ENCODE data around the gene CIROP.

The CIROP gene

DNA sequence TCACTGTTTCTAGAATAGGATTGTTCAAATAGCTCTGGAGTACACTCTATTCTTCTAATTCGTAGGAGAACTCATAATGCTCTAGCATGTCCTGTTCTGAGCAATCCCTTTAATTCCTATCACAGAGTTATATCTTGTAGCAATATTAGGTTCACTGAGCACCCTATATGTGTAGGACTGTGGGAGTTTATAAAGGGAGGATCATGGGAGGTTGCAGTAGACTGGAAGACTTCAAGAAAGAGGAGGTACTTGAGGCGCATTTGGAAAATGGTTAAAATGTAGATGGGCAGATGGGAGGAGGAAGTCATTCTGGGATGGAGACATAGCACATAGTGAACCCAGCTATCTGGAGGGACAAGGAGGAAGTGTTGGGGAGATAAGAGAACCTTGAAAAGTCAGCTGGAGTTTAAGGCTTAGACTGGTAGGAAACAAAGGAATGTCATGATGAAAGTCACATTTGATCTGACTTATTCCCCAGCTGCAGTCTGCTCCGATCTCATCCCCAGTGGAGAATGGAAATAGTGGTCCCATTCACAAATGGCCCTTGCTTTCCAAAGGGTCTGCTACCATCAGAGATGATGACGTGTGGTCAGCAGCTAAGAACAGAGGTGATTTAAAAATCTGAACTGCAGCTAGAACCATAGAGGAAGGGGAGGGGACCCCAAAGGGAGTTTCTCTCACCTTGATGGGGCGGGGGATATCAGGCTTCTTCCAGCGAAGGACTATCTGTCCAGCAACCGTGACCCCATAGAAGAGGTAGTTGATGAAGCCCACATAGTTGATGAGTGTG lies 24.4 kb upstream of the CIROP start:
- H3K4me3 ChIP-seq (replicated peaks; ENCODE audit: low read depth, low read length) = no peak overlapping the region
- H3K27me3 ChIP-seq (replicated peaks; ENCODE audit: control insufficient read depth, insufficient read depth, low read length) = no peaks in the 10 kb centered on the region; the same call in 1 of the 2 replicates
- TF ChIP-seq, protein P1, sequence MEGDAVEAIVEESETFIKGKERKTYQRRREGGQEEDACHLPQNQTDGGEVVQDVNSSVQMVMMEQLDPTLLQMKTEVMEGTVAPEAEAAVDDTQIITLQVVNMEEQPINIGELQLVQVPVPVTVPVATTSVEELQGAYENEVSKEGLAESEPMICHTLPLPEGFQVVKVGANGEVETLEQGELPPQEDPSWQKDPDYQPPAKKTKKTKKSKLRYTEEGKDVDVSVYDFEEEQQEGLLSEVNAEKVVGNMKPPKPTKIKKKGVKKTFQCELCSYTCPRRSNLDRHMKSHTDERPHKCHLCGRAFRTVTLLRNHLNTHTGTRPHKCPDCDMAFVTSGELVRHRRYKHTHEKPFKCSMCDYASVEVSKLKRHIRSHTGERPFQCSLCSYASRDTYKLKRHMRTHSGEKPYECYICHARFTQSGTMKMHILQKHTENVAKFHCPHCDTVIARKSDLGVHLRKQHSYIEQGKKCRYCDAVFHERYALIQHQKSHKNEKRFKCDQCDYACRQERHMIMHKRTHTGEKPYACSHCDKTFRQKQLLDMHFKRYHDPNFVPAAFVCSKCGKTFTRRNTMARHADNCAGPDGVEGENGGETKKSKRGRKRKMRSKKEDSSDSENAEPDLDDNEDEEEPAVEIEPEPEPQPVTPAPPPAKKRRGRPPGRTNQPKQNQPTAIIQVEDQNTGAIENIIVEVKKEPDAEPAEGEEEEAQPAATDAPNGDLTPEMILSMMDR (IDR thresholded peaks at IDR 0.05; ENCODE audit: insufficient read depth, low read length, poor library complexity, severe bottlenecking) = no peak
- no peak for DNase-seq (ENCODE audit: extremely low read depth, insufficient read length)
- no peaks in the 10 kb centered on the region for H3K36me3 ChIP-seq (ENCODE audit: control insufficient read depth, insufficient read depth, low read length)

DNA sequence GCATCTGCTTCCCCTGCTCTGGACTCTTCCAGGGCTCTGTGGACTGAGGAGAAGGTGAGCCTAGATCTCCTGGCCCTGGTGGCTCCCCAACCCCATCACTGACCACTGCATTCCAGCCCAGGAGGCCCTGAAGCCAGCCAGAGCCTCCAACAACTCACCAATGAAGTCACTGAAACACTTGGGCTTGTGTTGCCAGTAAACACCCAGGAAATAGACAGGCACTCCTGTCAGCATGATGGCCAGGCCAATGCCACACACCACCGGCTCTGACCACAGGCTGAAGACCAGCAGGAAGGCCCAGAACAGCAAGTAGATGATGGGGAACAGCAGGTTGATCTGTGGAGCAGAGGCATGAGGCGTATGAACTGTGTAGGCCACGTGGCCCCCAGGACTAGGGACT lies 23.1 kb upstream of the CIROP start:
- Histone ChIP-seq H3K27me3 (replicated peaks; ENCODE audit: control insufficient read depth, insufficient read depth, low read length) (no peaks in the 10 kb centered on the region; the same call in 1 of the 2 replicates), H3K36me3 (ENCODE audit: control insufficient read depth, insufficient read depth, low read length) (no peaks in the 10 kb centered on the region), H3K4me3 (replicated peaks; ENCODE audit: low read depth, low read length) (no peak overlapping the region)
- TF ChIP-seq, protein P1 (IDR thresholded peaks at IDR 0.05; ENCODE audit: insufficient read depth, low read length, poor library complexity, severe bottlenecking) = no peak
- no peak for DNase-seq (ENCODE audit: extremely low read depth, insufficient read length)

DNA sequence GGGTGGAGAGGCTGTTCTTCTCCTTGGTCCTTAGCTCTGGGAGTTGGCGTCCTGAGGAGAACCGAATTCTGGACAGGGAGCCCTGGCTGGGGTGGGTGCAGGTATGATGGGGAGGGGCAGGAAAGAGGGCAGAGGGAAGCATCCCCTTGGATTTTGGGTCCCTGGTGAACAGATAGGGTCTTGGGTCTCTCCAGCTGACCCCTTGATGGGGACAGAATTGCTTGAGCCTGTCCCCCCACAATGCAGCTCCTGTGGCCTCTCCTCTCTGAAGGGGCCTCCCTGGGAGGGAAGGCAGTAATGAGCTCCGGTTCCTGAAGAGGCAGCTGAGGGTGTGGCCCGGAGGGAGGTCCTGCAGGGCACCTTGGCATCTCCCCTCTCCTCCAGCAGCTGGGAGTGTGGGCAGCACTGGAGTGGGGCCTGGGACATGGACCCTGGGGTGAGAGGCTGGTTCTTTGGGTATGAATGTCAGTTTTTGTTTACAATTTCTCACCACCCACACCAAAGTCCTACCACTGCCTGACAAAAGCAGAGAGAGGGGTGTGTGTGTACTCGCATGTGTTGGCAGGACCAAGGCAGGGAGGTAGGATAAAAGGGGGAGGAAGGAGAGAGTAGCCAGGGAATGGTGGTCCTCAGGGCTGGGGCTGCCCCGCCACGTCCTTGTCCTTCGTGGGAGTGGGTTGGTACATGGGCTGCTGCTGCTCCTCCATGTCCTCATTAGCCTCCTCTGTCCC lies 21.9 kb upstream of the CIROP start:
- TF ChIP-seq, protein P1 (IDR thresholded peaks at IDR 0.05; ENCODE audit: insufficient read depth, low read length, poor library complexity, severe bottlenecking) = no peak
- Histone ChIP-seq H3K4me3 (replicated peaks; ENCODE audit: low read depth, low read length) (no peak overlapping the region), H3K27me3 (replicated peaks; ENCODE audit: control insufficient read depth, insufficient read depth, low read length) (no peaks in the 10 kb centered on the region; the same call in 1 of the 2 replicates), H3K36me3 (ENCODE audit: control insufficient read depth, insufficient read depth, low read length) (no peaks in the 10 kb centered on the region)
- no peak for DNase-seq (ENCODE audit: extremely low read depth, insufficient read length)

DNA sequence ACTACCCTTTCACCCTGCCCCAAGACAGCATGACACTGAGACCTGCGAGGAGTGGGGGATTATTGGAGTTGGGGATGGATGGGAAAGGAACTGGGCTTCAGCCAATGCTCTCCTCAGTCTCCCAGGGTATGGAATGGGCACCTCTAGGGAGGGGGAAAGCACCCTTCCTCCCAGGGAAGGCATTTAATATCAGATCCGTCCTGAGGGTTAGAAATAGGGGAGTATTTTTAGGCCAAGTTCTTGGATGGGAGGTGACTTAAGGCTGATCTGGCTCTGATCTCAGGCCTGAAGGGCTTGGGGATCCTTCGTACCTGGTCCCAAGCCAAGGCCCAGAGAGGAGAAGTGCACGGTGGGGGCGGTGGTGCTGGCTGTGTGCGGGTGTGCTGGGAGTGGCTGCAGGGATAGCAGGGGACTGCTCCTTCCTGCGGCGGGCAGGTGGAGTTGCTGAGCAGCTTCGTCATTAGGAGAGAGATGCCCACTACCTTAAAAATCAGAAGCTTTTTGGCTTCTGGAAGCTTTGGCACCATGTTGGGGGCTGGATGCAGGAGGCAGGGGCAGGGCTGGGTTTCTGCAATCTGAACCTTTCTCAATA lies 21.2 kb upstream of the CIROP start:
- H3K4me3 ChIP-seq (replicated peaks; ENCODE audit: low read depth, low read length) = no peak overlapping the region

DNA sequence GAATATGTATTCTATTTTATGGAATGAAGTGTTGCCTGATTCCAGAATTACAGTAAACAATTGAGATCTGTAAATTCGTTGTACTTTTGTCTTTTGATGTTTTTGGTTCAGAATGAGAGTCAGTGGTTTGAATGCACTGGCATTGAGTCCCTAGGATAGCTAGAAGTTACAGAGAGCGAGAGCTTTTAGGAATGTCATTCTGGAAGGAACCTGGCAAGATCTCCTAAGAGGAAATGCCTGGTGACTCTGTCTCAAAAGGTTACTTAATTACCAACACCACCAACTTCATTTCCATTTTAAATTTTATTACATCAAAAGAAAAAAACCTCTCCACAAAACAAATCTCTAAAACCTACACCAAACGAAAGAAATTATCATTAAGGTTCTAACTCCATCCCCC lies 20.2 kb upstream of the CIROP start:
- DNase-seq (ENCODE audit: extremely low read depth, insufficient read length) = no peak
- Histone ChIP-seq H3K27me3 (replicated peaks; ENCODE audit: control insufficient read depth, insufficient read depth, low read length) (no peaks in the 10 kb centered on the region; the same call in 1 of the 2 replicates), H3K36me3 (ENCODE audit: control insufficient read depth, insufficient read depth, low read length) (no peaks in the 10 kb centered on the region), H3K4me3 (replicated peaks; ENCODE audit: low read depth, low read length) (no peak overlapping the region)
- TF ChIP-seq, protein P1 (IDR thresholded peaks at IDR 0.05; ENCODE audit: insufficient read depth, low read length, poor library complexity, severe bottlenecking) = no peak

More for the DNA sequence above, 21.2 kb upstream of the CIROP start:
- Histone ChIP-seq H3K27me3 (replicated peaks; ENCODE audit: control insufficient read depth, insufficient read depth, low read length) (no peaks in the 10 kb centered on the region; the same call in 1 of the 2 replicates), H3K36me3 (ENCODE audit: control insufficient read depth, insufficient read depth, low read length) (no peaks in the 10 kb centered on the region)
- TF ChIP-seq, protein P1 (IDR thresholded peaks at IDR 0.05; ENCODE audit: insufficient read depth, low read length, poor library complexity, severe bottlenecking) = no peak
- no peak for DNase-seq (ENCODE audit: extremely low read depth, insufficient read length)

Data from GM06990 (cell line).